ENCODE measurements around the gene METTL9.
"Not testable (repeated sequence)": the region's sequence is repeated elsewhere in the genome, so short reads cannot be mapped to it uniquely, and the experiment has no call there.

METTL9 gene

DNA sequence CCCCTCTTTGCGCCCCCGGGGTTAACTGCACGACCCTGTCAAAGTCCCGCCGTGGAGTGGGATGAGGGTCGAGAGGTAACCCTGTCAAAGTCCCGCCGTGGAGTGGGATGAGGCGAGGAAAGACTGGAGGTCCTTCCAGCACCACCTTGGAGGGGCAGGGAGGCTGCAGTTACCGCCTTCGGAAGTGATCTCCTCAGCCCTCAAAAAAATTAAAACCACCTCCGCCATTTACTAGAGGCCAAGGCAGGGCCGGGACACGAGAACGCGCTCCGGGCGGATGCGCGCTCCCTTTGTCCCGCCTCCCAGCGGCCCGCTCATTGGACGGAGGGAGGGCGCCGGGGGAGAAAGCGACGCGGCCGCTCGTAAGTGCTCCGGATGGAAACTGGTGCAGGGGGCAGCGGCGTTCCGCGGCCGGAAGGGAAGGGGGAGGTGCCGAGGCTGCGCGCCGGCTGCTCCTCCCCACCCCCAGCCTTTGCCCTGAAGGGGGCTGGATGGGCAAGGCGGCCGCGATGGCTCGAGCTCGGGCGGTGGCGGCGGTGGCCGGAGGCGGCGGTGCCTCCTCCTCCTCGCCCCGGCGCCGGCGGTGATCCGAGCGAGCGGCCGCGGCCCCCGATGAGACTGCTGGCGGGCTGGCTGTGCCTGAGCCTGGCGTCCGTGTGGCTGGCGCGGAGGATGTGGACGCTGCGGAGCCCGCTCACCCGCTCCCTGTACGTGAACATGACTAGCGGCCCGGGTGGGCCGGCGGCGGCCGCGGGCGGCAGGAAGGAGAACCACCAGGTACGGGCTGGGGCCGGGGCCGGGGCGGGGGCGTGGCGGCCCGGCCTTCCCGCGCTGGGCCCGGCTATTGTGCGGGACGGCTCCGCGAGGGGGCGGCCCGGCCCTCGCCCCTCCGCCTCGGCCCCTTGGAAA, at the start of gene METTL9:
Gene METTL9 (plus strand): TSS at position 456 of the 909 bp plus-strand sequence. CDS start 157 bp downstream, at position 613.
- Histone ChIP-seq H3K27me3 (ENCODE audit: control insufficient read depth in 1 of 2, insufficient read depth in 2 of 2, low read length in 2 of 2) (no peaks in the 10 kb centered on the region), H3K4me1 (ENCODE audit: control insufficient read depth, insufficient read depth, low read length) (peaks cover 12% of the 10 kb centered on the region), H3K36me3 (ENCODE audit: control insufficient read depth in 2 of 2, insufficient read depth in 2 of 2, low read length in 2 of 2) (no peaks in the 10 kb centered on the region), H3K4me3 (ENCODE audit: low read length in 2 of 2) (peak within 1 kb of the TSS; percentile 93 to 95), H3K27ac (ENCODE audit: low read length) (peak within 1 kb of the TSS; percentile 90), H3K9ac (ENCODE audit: low read length in 2 of 2) (peak within 1 kb of the TSS; percentile 98 to 100), H3K9me3 (ENCODE audit: control insufficient read depth in 2 of 2, low read length in 2 of 2) (no peaks in the 10 kb centered on the region)

DNA sequence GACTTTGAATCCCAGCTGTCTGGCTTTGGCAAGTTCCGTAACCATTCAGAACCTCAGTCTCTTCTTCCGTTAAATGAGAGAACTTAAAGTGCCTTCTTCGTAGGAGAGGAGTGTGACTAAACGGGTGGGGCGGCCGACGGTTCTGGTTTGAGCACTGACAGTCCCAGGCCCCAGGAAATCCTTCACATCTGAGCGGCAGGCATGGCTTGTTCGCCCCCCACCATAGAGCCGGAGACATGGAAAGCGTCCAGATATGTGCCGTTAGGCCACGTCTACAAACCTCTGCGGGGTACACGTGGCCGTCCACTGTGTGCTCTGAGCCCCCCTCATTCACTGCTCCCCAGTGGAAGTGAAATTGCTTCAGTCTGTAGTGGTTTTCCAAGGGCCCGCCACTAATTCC, 49.4 kb upstream of the METTL9 start:
- not testable (repeated sequence) for H3K4me1 ChIP-seq (ENCODE audit: control insufficient read depth, insufficient read depth, low read length); H3K9ac ChIP-seq (ENCODE audit: low read length in 2 of 2); H3K9me3 ChIP-seq (ENCODE audit: control insufficient read depth in 2 of 2, low read length in 2 of 2); H3K27me3 ChIP-seq (ENCODE audit: control insufficient read depth in 1 of 2, insufficient read depth in 2 of 2, low read length in 2 of 2); H3K27ac ChIP-seq (ENCODE audit: low read length); H3K36me3 ChIP-seq (ENCODE audit: control insufficient read depth in 2 of 2, insufficient read depth in 2 of 2, low read length in 2 of 2); H3K4me3 ChIP-seq (ENCODE audit: low read length in 2 of 2)

DNA sequence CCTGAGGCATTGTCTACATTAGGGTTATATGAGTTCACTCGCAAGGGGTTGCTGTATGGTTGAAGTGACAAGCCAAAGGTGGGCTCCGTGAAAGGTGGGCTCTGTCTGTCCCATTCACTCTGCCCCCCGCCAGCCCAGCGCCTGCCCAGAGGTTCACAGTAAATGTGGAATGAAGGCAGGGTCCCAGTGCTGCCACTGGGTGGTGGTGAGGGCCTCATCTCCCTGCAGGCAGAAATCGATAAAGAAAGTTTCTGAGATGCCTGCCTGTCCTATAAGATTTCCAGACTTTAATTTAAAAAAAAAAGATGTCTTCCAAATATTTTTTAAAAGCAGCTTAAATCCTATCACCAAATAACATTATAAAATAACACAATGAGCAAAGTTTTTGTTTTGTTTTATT, 48.9 kb upstream of the METTL9 start:
- not testable (repeated sequence) for H3K36me3 ChIP-seq (ENCODE audit: control insufficient read depth in 2 of 2, insufficient read depth in 2 of 2, low read length in 2 of 2); H3K4me3 ChIP-seq (ENCODE audit: low read length in 2 of 2); H3K9ac ChIP-seq (ENCODE audit: low read length in 2 of 2); H3K9me3 ChIP-seq (ENCODE audit: control insufficient read depth in 2 of 2, low read length in 2 of 2); H3K27ac ChIP-seq (ENCODE audit: low read length); H3K27me3 ChIP-seq (ENCODE audit: control insufficient read depth in 1 of 2, insufficient read depth in 2 of 2, low read length in 2 of 2); H3K4me1 ChIP-seq (ENCODE audit: control insufficient read depth, insufficient read depth, low read length)

DNA sequence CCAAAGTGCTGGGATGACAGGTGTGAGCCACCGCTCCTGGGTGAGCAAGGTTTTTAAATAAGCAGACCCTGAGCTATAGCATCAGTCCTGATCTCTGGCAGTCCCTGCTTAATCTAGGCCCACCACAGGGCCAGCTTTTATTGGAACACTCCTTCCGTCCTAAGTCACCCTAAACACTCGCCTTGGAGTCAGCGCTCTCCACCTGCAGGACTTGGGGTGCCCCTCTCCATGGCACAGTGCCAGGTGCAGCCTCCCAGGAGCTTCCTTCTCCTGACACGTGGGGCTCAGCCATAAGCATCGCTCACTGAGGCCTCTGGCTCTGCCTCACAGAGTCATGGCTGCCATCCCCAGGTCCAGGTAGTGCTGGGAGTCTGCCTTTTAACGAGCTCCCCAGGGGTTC, 48.3 kb upstream of the METTL9 start:
- not testable (repeated sequence) for H3K9ac ChIP-seq (ENCODE audit: low read length in 2 of 2); H3K4me1 ChIP-seq (ENCODE audit: control insufficient read depth, insufficient read depth, low read length); H3K27ac ChIP-seq (ENCODE audit: low read length); H3K27me3 ChIP-seq (ENCODE audit: control insufficient read depth in 1 of 2, insufficient read depth in 2 of 2, low read length in 2 of 2); H3K4me3 ChIP-seq (ENCODE audit: low read length in 2 of 2); H3K36me3 ChIP-seq (ENCODE audit: control insufficient read depth in 2 of 2, insufficient read depth in 2 of 2, low read length in 2 of 2); H3K9me3 ChIP-seq (ENCODE audit: control insufficient read depth in 2 of 2, low read length in 2 of 2)

DNA sequence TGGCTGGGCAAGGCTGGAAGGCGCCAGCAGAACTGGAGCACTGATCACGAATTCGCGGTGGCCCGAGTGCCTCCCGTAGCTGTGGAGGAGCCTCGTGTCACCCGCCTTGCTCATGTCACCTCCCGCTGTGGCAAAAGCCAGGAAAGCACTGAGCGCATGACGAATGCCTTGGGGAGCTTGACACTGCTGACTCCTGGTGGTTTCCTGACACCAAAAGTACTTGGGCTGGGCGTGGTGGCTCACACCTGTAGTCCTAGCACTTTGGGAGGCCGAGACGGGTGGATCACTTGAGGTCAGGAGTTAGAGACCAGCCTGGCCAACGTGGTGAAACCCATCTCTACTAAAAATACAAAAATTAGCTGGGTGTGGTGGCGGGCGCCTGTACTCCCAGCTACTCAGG, 47.8 kb upstream of the METTL9 start:
- H3K27ac ChIP-seq (ENCODE audit: low read length); H3K9ac ChIP-seq (ENCODE audit: low read length in 2 of 2); H3K4me1 ChIP-seq (ENCODE audit: control insufficient read depth, insufficient read depth, low read length); H3K27me3 ChIP-seq (ENCODE audit: control insufficient read depth in 1 of 2, insufficient read depth in 2 of 2, low read length in 2 of 2); H3K9me3 ChIP-seq (ENCODE audit: control insufficient read depth in 2 of 2, low read length in 2 of 2); H3K36me3 ChIP-seq (ENCODE audit: control insufficient read depth in 2 of 2, insufficient read depth in 2 of 2, low read length in 2 of 2); H3K4me3 ChIP-seq (ENCODE audit: low read length in 2 of 2): not testable (repeated sequence)

DNA sequence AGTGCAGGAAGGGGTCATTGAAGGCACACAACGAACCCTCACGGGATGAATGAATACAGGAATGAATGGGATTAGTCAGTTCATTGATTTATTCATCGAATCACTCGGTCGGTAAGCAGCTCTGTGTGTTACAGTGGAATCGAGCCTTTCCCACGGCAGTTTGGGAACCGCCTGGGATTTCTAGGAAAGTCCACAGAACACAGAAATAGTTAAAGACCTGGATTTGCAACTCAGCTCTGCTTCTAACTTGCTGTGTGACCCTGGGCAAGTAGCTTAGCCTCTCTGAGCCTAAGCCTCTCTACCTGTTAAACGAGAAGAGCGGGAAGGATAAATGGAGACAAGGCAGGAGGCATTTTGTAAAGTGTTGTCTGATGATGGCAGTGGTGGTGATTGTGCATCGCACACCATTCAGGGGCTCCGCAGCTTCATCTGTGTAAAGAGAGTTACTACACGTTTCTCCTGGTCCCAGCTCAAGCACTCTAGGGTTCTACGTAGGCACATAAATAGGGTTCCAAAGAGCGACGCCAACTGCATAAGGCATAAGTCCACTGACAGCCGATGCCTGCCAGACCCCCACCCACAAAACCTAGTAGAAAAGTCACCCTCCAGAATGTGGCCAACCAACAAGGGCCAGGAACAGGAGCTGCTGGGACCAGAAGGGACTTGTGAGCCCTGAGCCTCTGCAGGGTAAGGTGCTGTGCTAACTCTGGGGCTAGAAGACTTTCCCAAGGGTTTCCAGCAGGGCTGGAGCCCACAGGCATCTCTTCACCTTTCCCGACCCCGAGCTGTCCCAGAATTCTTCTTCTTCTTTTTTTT, 45.7 kb upstream of the METTL9 start:
- not testable (repeated sequence) for H3K27ac ChIP-seq (ENCODE audit: low read length); H3K9ac ChIP-seq (ENCODE audit: low read length in 2 of 2); H3K27me3 ChIP-seq (ENCODE audit: control insufficient read depth in 1 of 2, insufficient read depth in 2 of 2, low read length in 2 of 2); H3K9me3 ChIP-seq (ENCODE audit: control insufficient read depth in 2 of 2, low read length in 2 of 2); H3K36me3 ChIP-seq (ENCODE audit: control insufficient read depth in 2 of 2, insufficient read depth in 2 of 2, low read length in 2 of 2); H3K4me1 ChIP-seq (ENCODE audit: control insufficient read depth, insufficient read depth, low read length); H3K4me3 ChIP-seq (ENCODE audit: low read length in 2 of 2)

DNA sequence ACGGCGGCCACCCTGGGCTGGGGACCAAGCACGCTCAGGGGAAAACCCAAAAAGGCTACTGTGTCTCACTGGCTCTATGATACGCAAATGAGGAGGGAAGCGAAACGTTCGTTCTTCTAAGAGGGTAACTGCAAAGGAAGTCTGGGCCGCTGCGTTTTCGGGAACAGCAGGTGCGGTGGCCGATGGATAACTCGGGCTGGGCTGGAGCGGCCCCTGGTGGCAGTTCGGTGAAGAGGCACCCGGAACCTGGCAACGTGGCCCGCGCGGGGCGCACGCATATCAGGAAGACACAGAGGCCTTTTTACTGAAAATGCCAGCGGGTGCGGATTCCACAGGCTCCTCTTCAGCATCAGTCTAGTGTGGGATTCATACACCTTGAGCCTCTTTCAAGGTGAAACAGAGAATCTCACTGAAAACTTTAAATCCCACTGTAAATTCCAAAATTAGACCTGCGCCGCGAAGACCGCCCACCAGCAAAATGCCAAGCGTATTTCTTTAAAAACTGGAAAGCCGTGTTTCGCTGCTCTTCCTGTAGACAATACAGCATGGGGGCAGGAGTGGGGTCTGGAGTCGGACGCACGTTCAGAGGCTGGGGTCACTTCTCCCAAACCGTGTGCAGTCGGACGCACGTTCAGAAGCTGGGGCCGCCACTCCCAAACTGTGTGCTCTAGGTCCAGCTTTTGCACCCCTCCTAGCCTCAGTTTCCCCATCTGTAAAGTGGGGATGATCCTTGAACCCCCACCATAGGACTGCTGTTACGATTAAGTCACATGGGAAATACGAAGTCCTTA, 44.4 kb upstream of the METTL9 start:
- Histone ChIP-seq H3K27me3 (ENCODE audit: control insufficient read depth in 1 of 2, insufficient read depth in 2 of 2, low read length in 2 of 2) (peaks cover 0 to 2% of the 10 kb centered on the region in 2 donors), H3K9me3 (ENCODE audit: control insufficient read depth in 2 of 2, low read length in 2 of 2) (no peaks in the 10 kb centered on the region), H3K4me3 (ENCODE audit: low read length in 2 of 2) (peak overlapping the region in 1 of 2 donors; percentile 64), H3K4me1 (ENCODE audit: control insufficient read depth, insufficient read depth, low read length) (peaks cover 10% of the 10 kb centered on the region), H3K27ac (ENCODE audit: low read length) (no peak overlapping the region), H3K9ac (ENCODE audit: low read length in 2 of 2) (peak overlapping the region; percentile 5 to 47), H3K36me3 (ENCODE audit: control insufficient read depth in 2 of 2, insufficient read depth in 2 of 2, low read length in 2 of 2) (no peaks in the 10 kb centered on the region)

DNA sequence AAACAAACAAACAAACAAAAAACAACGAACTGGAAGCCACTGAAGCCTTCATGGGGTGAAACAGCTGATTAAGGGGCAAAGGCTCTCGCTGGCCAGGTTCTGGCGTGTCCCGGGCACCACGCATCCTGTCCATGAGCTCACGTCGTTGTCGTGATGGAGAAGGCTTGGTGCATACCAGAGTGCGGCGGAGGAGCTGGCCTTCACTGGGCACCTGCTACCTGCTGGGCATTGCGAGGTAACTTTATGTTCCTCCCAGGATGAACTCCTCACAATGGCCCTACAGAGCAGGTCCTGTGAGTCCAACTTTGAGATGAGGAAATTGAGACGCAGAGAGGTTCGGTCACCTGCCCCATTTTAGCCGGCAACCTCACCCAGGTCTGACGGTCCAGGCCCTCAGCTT, 43.8 kb upstream of the METTL9 start:
- not testable (repeated sequence) for H3K4me3 ChIP-seq (ENCODE audit: low read length in 2 of 2); H3K36me3 ChIP-seq (ENCODE audit: control insufficient read depth in 2 of 2, insufficient read depth in 2 of 2, low read length in 2 of 2); H3K9me3 ChIP-seq (ENCODE audit: control insufficient read depth in 2 of 2, low read length in 2 of 2); H3K4me1 ChIP-seq (ENCODE audit: control insufficient read depth, insufficient read depth, low read length); H3K27me3 ChIP-seq (ENCODE audit: control insufficient read depth in 1 of 2, insufficient read depth in 2 of 2, low read length in 2 of 2); H3K9ac ChIP-seq (ENCODE audit: low read length in 2 of 2); H3K27ac ChIP-seq (ENCODE audit: low read length)

DNA sequence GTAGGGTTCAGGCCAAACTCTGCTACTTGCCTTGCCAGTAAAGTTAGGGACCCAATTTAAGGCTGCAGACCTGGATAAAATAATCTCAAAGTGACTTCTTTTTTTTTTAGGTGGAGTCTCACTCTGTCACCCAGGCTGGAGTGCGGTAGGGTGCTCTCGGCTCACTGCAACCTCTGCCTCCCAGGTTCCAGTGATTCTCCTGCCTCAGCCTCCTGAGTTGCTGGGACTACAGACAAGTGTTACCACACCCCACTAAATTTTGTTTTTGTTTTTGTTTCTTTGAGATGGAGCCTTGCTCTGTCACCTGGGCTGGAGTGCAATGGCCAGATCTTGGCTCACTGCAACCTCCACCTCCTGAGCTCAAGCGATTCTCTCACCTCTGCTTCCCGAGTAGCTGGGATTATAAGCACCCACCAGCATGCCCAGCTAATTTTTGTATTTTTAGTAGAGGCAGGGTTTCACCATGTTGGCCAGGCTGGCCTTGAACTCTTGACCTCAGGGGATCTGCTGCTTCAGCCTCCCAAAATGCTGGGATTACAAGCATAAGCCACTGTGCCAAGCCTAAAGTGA, 43.3 kb upstream of the METTL9 start:
- not testable (repeated sequence) for H3K4me1 ChIP-seq (ENCODE audit: control insufficient read depth, insufficient read depth, low read length); H3K9me3 ChIP-seq (ENCODE audit: control insufficient read depth in 2 of 2, low read length in 2 of 2); H3K27ac ChIP-seq (ENCODE audit: low read length); H3K27me3 ChIP-seq (ENCODE audit: control insufficient read depth in 1 of 2, insufficient read depth in 2 of 2, low read length in 2 of 2); H3K36me3 ChIP-seq (ENCODE audit: control insufficient read depth in 2 of 2, insufficient read depth in 2 of 2, low read length in 2 of 2); H3K4me3 ChIP-seq (ENCODE audit: low read length in 2 of 2)
- H3K9ac ChIP-seq (ENCODE audit: low read length in 2 of 2), result peak overlapping the region in 1 of 2 donors; percentile 50

DNA sequence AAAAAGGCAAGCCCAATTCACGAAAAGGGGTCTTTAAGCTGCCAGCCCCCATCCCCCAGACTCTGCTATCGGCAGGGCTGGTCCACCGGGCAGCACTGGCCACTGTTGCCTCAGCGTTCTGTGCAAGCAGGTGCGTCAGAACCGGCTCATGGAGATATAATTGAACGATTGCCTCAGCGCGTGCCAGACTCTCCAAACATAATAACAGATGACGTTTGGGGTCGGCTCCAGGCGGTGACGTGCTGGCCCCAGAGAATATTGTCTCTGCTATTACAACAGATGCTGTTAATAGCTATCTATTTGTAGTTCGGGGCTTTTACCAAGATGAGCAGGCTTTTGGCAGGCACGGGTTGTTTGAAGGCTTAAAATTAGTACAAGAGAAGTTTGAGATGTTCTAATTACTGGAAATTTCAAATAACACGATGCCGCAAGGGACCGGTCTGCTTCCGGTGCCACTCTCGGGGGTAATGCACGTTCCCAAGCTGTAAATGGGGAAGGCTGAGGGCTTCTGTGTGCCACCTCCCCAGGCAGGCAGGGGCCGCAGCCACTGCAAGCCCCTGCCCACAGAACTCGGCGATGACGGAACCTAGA, 42.6 kb upstream of the METTL9 start:
- peak overlapping the region in 1 of 2 donors; percentile 76 for H3K9ac ChIP-seq (ENCODE audit: low read length in 2 of 2)
- H3K4me3 ChIP-seq (ENCODE audit: low read length in 2 of 2), result peak overlapping the region in 1 of 2 donors; percentile 3

More for the DNA sequence above, 42.6 kb upstream of the METTL9 start:
- H3K9me3 ChIP-seq (ENCODE audit: control insufficient read depth in 2 of 2, low read length in 2 of 2); H3K27me3 ChIP-seq (ENCODE audit: control insufficient read depth in 1 of 2, insufficient read depth in 2 of 2, low read length in 2 of 2); H3K27ac ChIP-seq (ENCODE audit: low read length); H3K4me1 ChIP-seq (ENCODE audit: control insufficient read depth, insufficient read depth, low read length); H3K36me3 ChIP-seq (ENCODE audit: control insufficient read depth in 2 of 2, insufficient read depth in 2 of 2, low read length in 2 of 2): not testable (repeated sequence)
